KOPT-K1 (cell line): ENCODE measurements around the gene TRPM1.
"Not testable (repeated sequence)": the region's sequence is repeated elsewhere in the genome, so short reads cannot be mapped to it uniquely, and the experiment has no call there.

Experiments
- H3K27ac ChIP-seq: fragments of 200-600 bp; sonication (generic); 2 replicates; pipeline ENCODE4 v1.5.1; 2016; ENCODE audit warnings: antibody characterized with exemption, mild to moderate bottlenecking, low read depth, low read length; ENCODE audit not compliant: poor library complexity, severe bottlenecking
- H3K36me3 ChIP-seq: fragments of 200-600 bp; sonication (generic); 2 replicates; pipeline ENCODE4 v1.5.1; 2017; ENCODE audit warnings: antibody characterized with exemption, mild to moderate bottlenecking, low read length, moderate library complexity; ENCODE audit not compliant: insufficient read depth
- H3K9me3 ChIP-seq: fragments of 200-600 bp; sonication (generic); 2 replicates; pipeline ENCODE4 v1.5.1; 2017; ENCODE audit warnings: antibody characterized with exemption, low read length, mild to moderate bottlenecking; ENCODE audit not compliant: insufficient read depth, poor library complexity, severe bottlenecking

Gene TRPM1

DNA sequence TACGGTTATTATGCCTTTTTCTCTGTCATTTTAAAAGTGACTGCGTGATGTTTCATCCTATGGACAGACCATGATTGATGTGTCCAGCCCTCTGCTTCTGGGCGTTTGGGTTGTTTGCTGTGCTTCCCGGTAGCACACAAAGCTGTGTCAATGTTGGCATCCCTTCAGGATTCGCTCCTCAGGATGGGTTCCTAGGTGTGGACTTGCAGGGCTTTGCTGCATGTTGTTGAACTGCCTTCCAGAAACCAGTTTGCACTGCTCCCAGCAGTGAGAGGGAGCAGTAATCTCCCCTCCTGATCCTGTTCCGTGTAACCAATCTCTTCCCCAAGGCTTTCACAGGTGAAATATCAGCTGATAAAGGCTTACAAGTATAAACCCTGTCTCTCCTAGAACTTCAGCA, 787 bp downstream of the TRPM1 start:
- H3K27ac ChIP-seq = no peak overlapping the region
- H3K36me3 ChIP-seq = no peaks in the 10 kb centered on the region
- no peaks in the 10 kb centered on the region for H3K9me3 ChIP-seq

DNA sequence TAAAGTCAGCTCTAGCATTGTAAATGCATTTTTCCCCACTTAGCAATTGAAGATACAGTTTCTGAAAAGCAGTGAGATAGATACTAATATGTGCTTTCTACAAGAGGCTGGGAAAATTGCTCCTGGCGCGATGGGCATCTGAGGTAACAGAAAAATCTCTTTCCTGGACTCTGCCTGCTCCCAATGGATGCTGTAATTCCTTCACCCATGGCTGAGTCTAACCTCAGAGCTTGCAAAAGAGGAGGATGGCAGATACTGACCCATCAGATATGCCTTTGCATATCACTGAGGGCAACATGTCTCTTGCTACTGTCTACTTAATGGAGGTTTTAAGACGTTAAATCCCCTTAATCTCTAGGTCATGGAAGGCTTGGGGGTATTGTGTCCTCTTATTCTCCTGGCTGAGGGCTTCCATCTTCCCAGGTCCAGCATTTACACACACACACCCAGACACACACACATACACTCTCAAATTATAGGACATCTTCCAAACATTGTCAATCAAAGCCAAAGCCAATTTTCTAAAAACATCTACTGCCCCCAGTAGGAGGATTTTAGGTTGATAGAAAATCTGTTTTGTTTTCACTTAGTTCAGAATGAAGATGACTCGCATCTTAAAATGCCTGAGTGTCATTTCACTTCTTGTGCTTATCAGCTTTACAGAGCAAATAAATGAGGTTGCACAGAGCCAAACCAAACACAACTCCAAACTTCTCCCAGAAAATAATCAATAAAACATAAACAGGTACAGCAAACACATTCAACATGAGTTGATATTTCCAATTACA, 2.4 kb downstream of the TRPM1 start:
- Histone ChIP-seq H3K27ac (no peak overlapping the region), H3K36me3 (no peaks in the 10 kb centered on the region), H3K9me3 (no peaks in the 10 kb centered on the region)

DNA sequence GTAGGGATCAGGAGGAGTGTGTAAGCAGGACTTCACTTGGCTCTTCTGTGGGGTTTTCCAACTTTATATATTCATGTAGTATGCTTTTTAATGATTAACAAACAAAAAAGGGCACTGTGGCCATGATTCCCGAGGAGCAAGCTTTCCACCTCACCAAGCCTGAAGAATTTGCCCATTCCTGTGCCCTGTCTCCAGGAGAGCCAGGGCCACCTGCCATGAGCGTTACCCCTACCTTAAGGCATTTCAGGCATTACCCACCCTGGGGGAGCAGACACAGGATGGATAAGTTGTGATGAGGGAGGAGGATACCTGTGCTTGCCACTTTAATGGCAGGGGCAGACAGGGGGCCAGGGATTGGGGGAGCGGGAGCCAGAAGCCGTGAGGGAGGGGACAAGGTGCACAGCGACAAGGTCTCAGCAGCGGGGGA, 3.0 kb downstream of the TRPM1 start:
- no peaks in the 10 kb centered on the region for H3K36me3 ChIP-seq
- no peaks in the 10 kb centered on the region for H3K9me3 ChIP-seq
- H3K27ac ChIP-seq = no peak overlapping the region

GRCh38 chr15:31096563-31096962, 5.0 kb downstream of the TRPM1 start:
- Histone ChIP-seq H3K27ac (no peak overlapping the region), H3K9me3 (no peaks in the 10 kb centered on the region), H3K36me3 (no peaks in the 10 kb centered on the region)

GRCh38 chr15:31091481-31091880, 10.0 kb downstream of the TRPM1 start:
- Histone ChIP-seq H3K9me3 (no peaks in the 10 kb centered on the region), H3K36me3 (no peaks in the 10 kb centered on the region), H3K27ac (no peak overlapping the region)

DNA sequence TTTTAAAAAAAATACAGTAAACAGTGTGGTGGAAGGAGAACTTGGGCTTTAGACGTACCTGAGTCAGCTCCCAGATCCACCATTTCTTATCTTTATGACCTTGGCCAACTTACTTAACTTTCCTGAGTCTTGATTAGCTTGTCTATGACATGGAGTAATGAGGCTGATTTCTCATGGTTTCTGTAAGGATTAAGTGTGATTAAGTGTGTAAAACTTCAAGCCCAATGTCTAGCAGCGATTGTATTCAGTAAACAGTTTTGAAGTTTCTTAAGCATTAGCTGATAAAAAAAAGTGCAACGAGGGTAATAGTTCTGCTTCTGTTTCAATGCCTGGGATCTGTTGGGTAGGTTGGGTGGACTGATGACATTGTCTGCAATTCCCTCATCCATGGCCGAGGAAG, 10.8 kb downstream of the TRPM1 start:
- Histone ChIP-seq H3K27ac (no peak overlapping the region), H3K9me3 (no peaks in the 10 kb centered on the region), H3K36me3 (no peaks in the 10 kb centered on the region)

GRCh38 chr15:31089368-31090047, 12.0 kb downstream of the TRPM1 start:
- no peak overlapping the region for H3K27ac ChIP-seq
- H3K36me3 ChIP-seq = no peaks in the 10 kb centered on the region
- no peaks in the 10 kb centered on the region for H3K9me3 ChIP-seq

GRCh38 chr15:31088672-31089367, 12.7 kb downstream of the TRPM1 start:
- no peaks in the 10 kb centered on the region for H3K36me3 ChIP-seq
- no peaks in the 10 kb centered on the region for H3K9me3 ChIP-seq
- no peak overlapping the region for H3K27ac ChIP-seq

GRCh38 chr15:31088041-31088440, 13.5 kb downstream of the TRPM1 start:
- not testable (repeated sequence) for H3K9me3 ChIP-seq, H3K36me3 ChIP-seq, H3K27ac ChIP-seq

DNA sequence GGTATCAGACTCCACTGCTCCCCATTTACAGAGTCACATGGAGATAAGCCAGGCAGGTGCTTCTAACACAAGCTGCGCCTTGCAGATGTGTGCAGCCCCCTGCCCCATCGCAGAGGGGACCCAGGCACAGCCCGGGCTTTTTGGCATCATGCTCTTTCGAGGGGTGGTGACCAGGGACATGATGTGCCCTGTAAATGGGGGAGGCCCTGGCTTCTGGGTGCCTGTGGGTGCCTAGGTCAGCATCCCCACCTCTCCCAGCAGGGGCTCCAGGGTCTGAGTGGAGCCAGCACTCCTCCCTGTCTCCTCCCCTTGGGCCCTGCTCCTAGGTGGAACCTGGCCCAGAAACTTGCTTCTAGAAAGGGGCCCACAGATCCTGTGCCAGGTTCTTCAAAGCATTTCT, 15.2 kb downstream of the TRPM1 start:
- Histone ChIP-seq H3K9me3 (no peaks in the 10 kb centered on the region), H3K27ac (no peak overlapping the region), H3K36me3 (no peaks in the 10 kb centered on the region)

- Histone ChIP-seq H3K9me3 (no peaks in the 10 kb centered on the region), H3K27ac (no peak overlapping the region), H3K36me3 (no peaks in the 10 kb centered on the region)
Observed at GRCh38 chr15:31085359-31085758, 16.2 kb downstream of the TRPM1 start.

GRCh38 chr15:31084176-31084575, 17.3 kb downstream of the TRPM1 start:
- H3K27ac ChIP-seq = no peak overlapping the region
- no peaks in the 10 kb centered on the region for H3K9me3 ChIP-seq
- H3K36me3 ChIP-seq = no peaks in the 10 kb centered on the region

DNA sequence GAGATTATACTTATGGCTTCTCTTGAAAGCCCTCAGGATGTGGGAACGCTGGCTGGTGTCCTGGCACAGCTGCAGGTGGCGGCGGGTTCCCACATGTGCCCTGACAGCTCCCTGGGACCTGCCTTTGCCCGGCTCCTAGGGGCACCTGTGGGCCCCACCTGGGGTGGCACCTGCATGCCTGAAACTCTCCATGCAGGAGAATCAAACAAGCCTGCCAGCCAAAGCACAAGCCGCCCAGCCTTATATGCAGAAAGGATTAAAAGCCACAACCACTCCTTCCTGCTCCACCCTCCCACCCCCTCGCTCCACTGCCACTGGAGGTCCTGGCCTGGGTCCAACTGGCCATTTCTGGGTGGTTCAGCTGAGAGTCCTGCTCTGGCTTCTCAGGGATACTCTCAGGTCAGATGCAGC, 18.1 kb downstream of the TRPM1 start:
- Histone ChIP-seq H3K27ac (no peak overlapping the region), H3K36me3 (no peaks in the 10 kb centered on the region), H3K9me3 (no peaks in the 10 kb centered on the region)

GRCh38 chr15:31082771-31083369, 18.7 kb downstream of the TRPM1 start:
- Histone ChIP-seq H3K9me3 (no peaks in the 10 kb centered on the region), H3K36me3 (no peaks in the 10 kb centered on the region), H3K27ac (no peak overlapping the region)

- Histone ChIP-seq H3K36me3 (no peaks in the 10 kb centered on the region), H3K27ac (no peak overlapping the region), H3K9me3 (no peaks in the 10 kb centered on the region)
Observed at GRCh38 chr15:31081588-31082250, 19.8 kb downstream of the TRPM1 start.
